ENCODE measurements around the gene EHD1. TPM values are rescaled to one million over a fixed set of nuclear protein-coding genes. Genes with fewer than 3 reads are reported as not detected.

The EHD1 gene
- total and polyA plus RNA-seq, 2 donors (not counting 1 experiment from before 2014, with no cell fraction given) = 71.3 to 240 TPM

DNA sequence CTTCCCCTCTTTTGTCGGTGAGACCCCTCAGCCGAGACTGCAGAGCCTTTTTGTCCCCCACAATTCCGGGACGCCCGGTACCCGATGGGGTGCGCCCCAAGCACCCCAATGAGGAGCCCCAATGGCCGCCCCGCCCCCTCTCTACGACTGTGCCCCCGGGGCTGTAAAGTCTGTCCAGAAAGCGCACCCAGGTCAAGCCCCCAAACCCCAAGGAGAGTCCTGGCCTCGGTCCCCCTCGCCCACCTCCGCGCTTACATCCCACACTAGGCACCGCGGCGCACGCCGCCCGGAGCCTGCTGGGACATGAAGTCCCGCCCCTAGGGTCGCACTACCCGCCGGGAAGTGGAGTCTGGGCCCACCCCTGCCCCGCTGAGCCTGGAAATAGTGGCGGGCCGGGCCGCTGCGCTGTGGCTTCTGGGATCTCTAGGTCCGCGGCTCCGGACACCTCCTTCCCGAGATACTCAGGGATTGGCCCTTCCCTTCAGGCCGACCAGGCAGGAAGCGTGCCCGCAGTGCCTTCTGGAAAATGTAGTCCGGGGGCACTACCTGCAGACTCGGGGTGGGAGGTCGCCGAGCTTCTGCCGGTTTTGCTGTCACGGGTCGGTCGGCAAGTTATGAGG is 68.0 kb downstream of the EHD1 start, which contains the start of gene MEN1:
MEN1 (minus strand) TSS at position 281 of the 620 bp plus-strand sequence. CDS start 442 bp downstream, outside the sequence.
- Histone ChIP-seq H2AFZ (ENCODE audit: low read length) (peak within 1 kb of the TSS; percentile 92), H3K4me3 (replicated peaks in 1 of 4; ENCODE audit: control extremely low read depth in 1 of 4, insufficient read depth in 1 of 4, low read depth in 3 of 4, low read length in 4 of 4) (peak within 1 kb of the TSS; percentile 72 to 99 (median 83)), H3K27me3 (ENCODE audit: control insufficient read depth, insufficient read depth, low read length) (no peaks in the 10 kb centered on the region), H3K4me2 (ENCODE audit: extremely low read depth, insufficient read depth, low read length) (peak within 1 kb of the TSS; percentile 94), H3K4me1 (ENCODE audit: control insufficient read depth, extremely low read depth, insufficient read depth, low read length) (peaks cover 5% of the 10 kb centered on the region), H3K9ac (ENCODE audit: insufficient read depth, low read length) (peak within 1 kb of the TSS; percentile 59), H3K79me2 (ENCODE audit: control insufficient read depth, insufficient read depth, low read length) (no peaks in the 10 kb centered on the region), H3K9me3 (ENCODE audit: control insufficient read depth, insufficient read depth, low read depth, low read length) (no peaks in the 10 kb centered on the region), H4K20me1 (ENCODE audit: control insufficient read depth, extremely low read depth, insufficient read depth, low read length) (no peaks in the 10 kb centered on the region), H3K36me3 (ENCODE audit: control insufficient read depth, insufficient read depth, low read length) (peaks cover 4% of the 10 kb centered on the region), H3K27ac (ENCODE audit: insufficient read depth, low read length) (peak within 1 kb of the TSS; percentile 57)
- peak; percentile 94 to 95 for DNase-seq (ENCODE audit: low read depth in 2 of 2)
- no peak for TF ChIP-seq EZH2 (IDR thresholded peaks at IDR 0.05; ENCODE audit: low read length, missing control alignments)
- TF ChIP-seq, protein P1, sequence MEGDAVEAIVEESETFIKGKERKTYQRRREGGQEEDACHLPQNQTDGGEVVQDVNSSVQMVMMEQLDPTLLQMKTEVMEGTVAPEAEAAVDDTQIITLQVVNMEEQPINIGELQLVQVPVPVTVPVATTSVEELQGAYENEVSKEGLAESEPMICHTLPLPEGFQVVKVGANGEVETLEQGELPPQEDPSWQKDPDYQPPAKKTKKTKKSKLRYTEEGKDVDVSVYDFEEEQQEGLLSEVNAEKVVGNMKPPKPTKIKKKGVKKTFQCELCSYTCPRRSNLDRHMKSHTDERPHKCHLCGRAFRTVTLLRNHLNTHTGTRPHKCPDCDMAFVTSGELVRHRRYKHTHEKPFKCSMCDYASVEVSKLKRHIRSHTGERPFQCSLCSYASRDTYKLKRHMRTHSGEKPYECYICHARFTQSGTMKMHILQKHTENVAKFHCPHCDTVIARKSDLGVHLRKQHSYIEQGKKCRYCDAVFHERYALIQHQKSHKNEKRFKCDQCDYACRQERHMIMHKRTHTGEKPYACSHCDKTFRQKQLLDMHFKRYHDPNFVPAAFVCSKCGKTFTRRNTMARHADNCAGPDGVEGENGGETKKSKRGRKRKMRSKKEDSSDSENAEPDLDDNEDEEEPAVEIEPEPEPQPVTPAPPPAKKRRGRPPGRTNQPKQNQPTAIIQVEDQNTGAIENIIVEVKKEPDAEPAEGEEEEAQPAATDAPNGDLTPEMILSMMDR (conservative IDR thresholded peaks at IDR 0.05 in 1 of 2, IDR thresholded peaks at IDR 0.05 in 1 of 2; ENCODE audit: low read depth in 1 of 2, low read length in 2 of 2) = no peak

DNA sequence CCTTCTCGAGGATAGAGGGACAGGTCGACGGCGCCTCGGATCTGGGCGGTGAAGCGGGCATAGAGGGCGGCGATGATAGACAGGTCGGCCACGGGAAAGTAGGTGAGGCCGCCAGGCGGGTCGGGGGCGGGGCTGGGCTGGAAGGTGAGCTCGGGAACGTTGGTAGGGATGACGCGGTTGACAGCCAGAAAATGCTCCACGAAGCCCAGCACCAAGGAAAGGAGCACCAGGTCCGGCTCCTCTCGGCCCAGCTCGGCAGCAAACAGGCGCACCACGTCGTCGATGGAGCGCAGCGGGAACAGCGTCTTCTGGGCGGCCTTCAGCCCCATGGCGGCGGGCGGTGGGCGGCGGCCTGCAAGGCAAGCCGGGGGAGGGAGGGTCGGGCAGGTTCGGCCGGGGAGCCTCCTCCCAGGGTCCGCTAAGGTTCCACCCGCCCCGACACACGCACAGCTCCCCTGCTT is 68.6 kb downstream of the EHD1 start:
- H3K27ac ChIP-seq (ENCODE audit: insufficient read depth, low read length) = peak overlapping the region; percentile 57
- DNase-seq (ENCODE audit: low read depth in 2 of 2) = peak in 1 of 2 donors; percentile 14

DNA sequence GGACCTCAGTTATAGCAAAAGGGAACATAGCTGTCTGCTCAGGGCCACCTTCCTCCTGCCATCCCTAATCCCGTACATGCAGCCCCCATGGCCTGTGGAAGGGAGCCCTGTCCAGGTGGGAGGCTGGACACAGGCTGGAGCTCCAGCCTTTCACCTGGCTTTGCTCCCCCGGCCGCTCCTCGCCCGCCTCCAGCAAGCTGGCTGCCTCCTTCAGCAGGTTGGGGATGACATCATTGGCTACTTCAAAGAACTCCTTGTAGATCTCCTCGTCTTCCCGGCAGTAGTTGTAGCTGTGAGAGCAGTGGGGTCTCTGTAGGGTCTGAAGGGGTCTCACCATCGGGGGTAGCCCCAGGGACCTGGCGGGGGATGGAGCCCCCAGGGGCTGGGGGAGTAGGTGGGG is 72.9 kb downstream of the EHD1 start:
- H2AFZ ChIP-seq (ENCODE audit: low read length) = no peak overlapping the region
- peaks cover 6% of the 10 kb centered on the region for H3K36me3 ChIP-seq (ENCODE audit: control insufficient read depth, insufficient read depth, low read length)
- no peaks in the 10 kb centered on the region for H4K20me1 ChIP-seq (ENCODE audit: control insufficient read depth, extremely low read depth, insufficient read depth, low read length)
- H3K27ac ChIP-seq (ENCODE audit: insufficient read depth, low read length) = no peak overlapping the region
- DNase-seq (ENCODE audit: low read depth in 2 of 2) = no peak
- no peaks in the 10 kb centered on the region for H3K9me3 ChIP-seq (ENCODE audit: control insufficient read depth, insufficient read depth, low read depth, low read length)
- H3K27me3 ChIP-seq (ENCODE audit: control insufficient read depth, insufficient read depth, low read length) = no peaks in the 10 kb centered on the region
- no peak overlapping the region for H3K4me2 ChIP-seq (ENCODE audit: extremely low read depth, insufficient read depth, low read length)
- no peaks in the 10 kb centered on the region for H3K79me2 ChIP-seq (ENCODE audit: control insufficient read depth, insufficient read depth, low read length)
- H3K9ac ChIP-seq (ENCODE audit: insufficient read depth, low read length) = no peak overlapping the region
- H3K4me1 ChIP-seq (ENCODE audit: control insufficient read depth, extremely low read depth, insufficient read depth, low read length) = peaks cover 12% of the 10 kb centered on the region
- H3K4me3 ChIP-seq (replicated peaks in 1 of 4; ENCODE audit: control extremely low read depth in 1 of 4, insufficient read depth in 1 of 4, low read depth in 3 of 4, low read length in 4 of 4) = no peak overlapping the region
- no peak for TF ChIP-seq EZH2 (IDR thresholded peaks at IDR 0.05; ENCODE audit: low read length, missing control alignments)

More for the DNA sequence above, 68.6 kb downstream of the EHD1 start:
- TF ChIP-seq, protein P1 (conservative IDR thresholded peaks at IDR 0.05 in 1 of 2, IDR thresholded peaks at IDR 0.05 in 1 of 2; ENCODE audit: low read depth in 1 of 2, low read length in 2 of 2) = no peak
- no peak for TF ChIP-seq EZH2 (IDR thresholded peaks at IDR 0.05; ENCODE audit: low read length, missing control alignments)
- Histone ChIP-seq H3K27me3 (ENCODE audit: control insufficient read depth, insufficient read depth, low read length) (no peaks in the 10 kb centered on the region), H2AFZ (ENCODE audit: low read length) (peak overlapping the region; percentile 77), H3K79me2 (ENCODE audit: control insufficient read depth, insufficient read depth, low read length) (no peaks in the 10 kb centered on the region), H3K4me3 (replicated peaks in 1 of 4; ENCODE audit: control extremely low read depth in 1 of 4, insufficient read depth in 1 of 4, low read depth in 3 of 4, low read length in 4 of 4) (peak overlapping the region; percentile 72 to 99 (median 83)), H3K4me1 (ENCODE audit: control insufficient read depth, extremely low read depth, insufficient read depth, low read length) (peaks cover 5% of the 10 kb centered on the region), H3K4me2 (ENCODE audit: extremely low read depth, insufficient read depth, low read length) (peak overlapping the region; percentile 94), H3K9ac (ENCODE audit: insufficient read depth, low read length) (peak overlapping the region; percentile 59), H3K36me3 (ENCODE audit: control insufficient read depth, insufficient read depth, low read length) (peaks cover 4% of the 10 kb centered on the region), H4K20me1 (ENCODE audit: control insufficient read depth, extremely low read depth, insufficient read depth, low read length) (no peaks in the 10 kb centered on the region), H3K9me3 (ENCODE audit: control insufficient read depth, insufficient read depth, low read depth, low read length) (no peaks in the 10 kb centered on the region)

Measured in fibroblast of lung (primary cell).